ENCODE measurements around the gene MAPKAP1. TPM values are rescaled to one million over a fixed set of nuclear protein-coding genes. Genes with fewer than 3 reads are reported as not detected.

MAPKAP1 gene
- total and polyA plus RNA-seq, 2 of the 13 experiments (the other 11 are each of a cell fraction or from before 2014, with no cell fraction given): 45.0 to 64.3 TPM

DNA sequence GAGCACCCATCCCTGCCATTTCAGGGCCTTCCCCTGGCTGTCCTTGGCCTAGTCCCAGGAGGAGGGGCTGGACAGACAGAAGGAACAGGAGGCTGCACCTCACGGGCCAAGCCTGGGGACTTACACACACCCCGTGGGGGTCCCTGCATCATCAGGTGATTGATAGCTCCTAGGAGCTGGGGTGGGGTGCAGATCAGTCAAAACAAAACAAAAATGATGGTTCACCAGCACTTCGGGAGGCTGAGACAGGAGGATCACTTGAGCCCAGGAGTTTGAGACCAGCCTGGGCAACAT, 276.0 kb downstream of the MAPKAP1 start:
- Histone ChIP-seq H3K36me3 (replicated peaks in 1 of 2; ENCODE audit: control insufficient read depth in 1 of 2, insufficient read depth in 2 of 2, low read length in 2 of 2) (no peaks in the 10 kb centered on the region), H3K27ac (ENCODE audit: extremely low read length, insufficient read depth, low read length) (no peak overlapping the region), H3K4me1 (ENCODE audit: insufficient read depth, low read length) (peaks cover 36% of the 10 kb centered on the region), H3K79me2 (ENCODE audit: insufficient read depth, low read length) (no peaks in the 10 kb centered on the region), H3K4me3 (replicated peaks in 1 of 3; ENCODE audit: insufficient read depth in 1 of 3, low read depth in 2 of 3, low read length in 3 of 3) (no peak overlapping the region), H3K4me2 (ENCODE audit: low read depth, low read length) (no peak overlapping the region), H3K27me3 (ENCODE audit: control insufficient read depth in 1 of 2, insufficient read depth in 2 of 2, low read length in 2 of 2) (peaks cover 0 to 8% of the 10 kb centered on the region in 2 experiments; a peak in 1 of 5 replicates), H3K9ac (ENCODE audit: insufficient read depth, low read depth, low read length) (no peak overlapping the region), H2AFZ (ENCODE audit: low read length) (no peak overlapping the region), H4K20me1 (ENCODE audit: insufficient read depth, low read length) (no peaks in the 10 kb centered on the region), H3K9me3 (ENCODE audit: low read length) (no peaks in the 10 kb centered on the region)
- in situ Hi-C loops (cut with HindIII; ENCODE audit: extremely low pct_ligation_motif_present, low pct_unique_long_range_greater_than_20kb): no loop called here
- ATAC-seq (no peak), DNase-seq (ENCODE audit: low spot score) (no peak), FAIRE-seq (no peak)
- ChIA-PET CTCF (ENCODE audit: low intra/inter-chr PET ratio, low total read pairs) (no interaction called here), POLR2A (no interaction called here)
- intact Hi-C loops (cut with micrococcal nuclease; ENCODE audit: unreplicated experiment): loop anchor here (5.0 kb wide), 1 partner anchor 126 kb away; no protein-coding TSS in a partner anchor
- WGBS (ENCODE audit: low lambda C conversion rate): 41% methylated on average over 3 of the region's 3 CpGs
- TF ChIP-seq ZFP90 (CRISPR knock-in tag; IDR thresholded peaks at IDR 0.05; ENCODE audit: borderline replicate concordance) (no peak), ZNF274 (CRISPR knock-in tag; IDR thresholded peaks at IDR 0.05) (no peak), CREM (IDR thresholded peaks at IDR 0.05) (no peak), CREM (CRISPR knock-in tag; IDR thresholded peaks at IDR 0.05) (no peak), SMC3 (IDR thresholded peaks at IDR 0.05; ENCODE audit: low read length) (no peak), ZSCAN21 (CRISPR knock-in tag; IDR thresholded peaks at IDR 0.05; ENCODE audit: borderline replicate concordance) (no peak), ZNF121 (CRISPR knock-in tag; IDR thresholded peaks at IDR 0.05) (no peak), ZBTB1 (CRISPR knock-in tag; IDR thresholded peaks at IDR 0.05; ENCODE audit: borderline replicate concordance) (no peak), RBM22 (optimal IDR thresholded peaks at IDR 0.05; ENCODE audit: low read length) (no peak), NR1H2 (CRISPR knock-in tag; IDR thresholded peaks at IDR 0.05; ENCODE audit: borderline replicate concordance, low read depth) (no peak)
- TF ChIP-seq, protein P1, sequence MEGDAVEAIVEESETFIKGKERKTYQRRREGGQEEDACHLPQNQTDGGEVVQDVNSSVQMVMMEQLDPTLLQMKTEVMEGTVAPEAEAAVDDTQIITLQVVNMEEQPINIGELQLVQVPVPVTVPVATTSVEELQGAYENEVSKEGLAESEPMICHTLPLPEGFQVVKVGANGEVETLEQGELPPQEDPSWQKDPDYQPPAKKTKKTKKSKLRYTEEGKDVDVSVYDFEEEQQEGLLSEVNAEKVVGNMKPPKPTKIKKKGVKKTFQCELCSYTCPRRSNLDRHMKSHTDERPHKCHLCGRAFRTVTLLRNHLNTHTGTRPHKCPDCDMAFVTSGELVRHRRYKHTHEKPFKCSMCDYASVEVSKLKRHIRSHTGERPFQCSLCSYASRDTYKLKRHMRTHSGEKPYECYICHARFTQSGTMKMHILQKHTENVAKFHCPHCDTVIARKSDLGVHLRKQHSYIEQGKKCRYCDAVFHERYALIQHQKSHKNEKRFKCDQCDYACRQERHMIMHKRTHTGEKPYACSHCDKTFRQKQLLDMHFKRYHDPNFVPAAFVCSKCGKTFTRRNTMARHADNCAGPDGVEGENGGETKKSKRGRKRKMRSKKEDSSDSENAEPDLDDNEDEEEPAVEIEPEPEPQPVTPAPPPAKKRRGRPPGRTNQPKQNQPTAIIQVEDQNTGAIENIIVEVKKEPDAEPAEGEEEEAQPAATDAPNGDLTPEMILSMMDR (CRISPR knock-in tag; IDR thresholded peaks at IDR 0.05): no peak
- TF ChIP-seq, protein P2, sequence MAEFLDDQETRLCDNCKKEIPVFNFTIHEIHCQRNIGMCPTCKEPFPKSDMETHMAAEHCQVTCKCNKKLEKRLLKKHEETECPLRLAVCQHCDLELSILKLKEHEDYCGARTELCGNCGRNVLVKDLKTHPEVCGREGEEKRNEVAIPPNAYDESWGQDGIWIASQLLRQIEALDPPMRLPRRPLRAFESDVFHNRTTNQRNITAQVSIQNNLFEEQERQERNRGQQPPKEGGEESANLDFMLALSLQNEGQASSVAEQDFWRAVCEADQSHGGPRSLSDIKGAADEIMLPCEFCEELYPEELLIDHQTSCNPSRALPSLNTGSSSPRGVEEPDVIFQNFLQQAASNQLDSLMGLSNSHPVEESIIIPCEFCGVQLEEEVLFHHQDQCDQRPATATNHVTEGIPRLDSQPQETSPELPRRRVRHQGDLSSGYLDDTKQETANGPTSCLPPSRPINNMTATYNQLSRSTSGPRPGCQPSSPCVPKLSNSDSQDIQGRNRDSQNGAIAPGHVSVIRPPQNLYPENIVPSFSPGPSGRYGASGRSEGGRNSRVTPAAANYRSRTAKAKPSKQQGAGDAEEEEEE (CRISPR knock-in tag; IDR thresholded peaks at IDR 0.05; ENCODE audit: borderline replicate concordance): no peak
- no TSS peak for BruUV-seq (replicated peaks)

All from HepG2 (cell line).